ENCODE measurements around the gene DBNL.

DNA sequence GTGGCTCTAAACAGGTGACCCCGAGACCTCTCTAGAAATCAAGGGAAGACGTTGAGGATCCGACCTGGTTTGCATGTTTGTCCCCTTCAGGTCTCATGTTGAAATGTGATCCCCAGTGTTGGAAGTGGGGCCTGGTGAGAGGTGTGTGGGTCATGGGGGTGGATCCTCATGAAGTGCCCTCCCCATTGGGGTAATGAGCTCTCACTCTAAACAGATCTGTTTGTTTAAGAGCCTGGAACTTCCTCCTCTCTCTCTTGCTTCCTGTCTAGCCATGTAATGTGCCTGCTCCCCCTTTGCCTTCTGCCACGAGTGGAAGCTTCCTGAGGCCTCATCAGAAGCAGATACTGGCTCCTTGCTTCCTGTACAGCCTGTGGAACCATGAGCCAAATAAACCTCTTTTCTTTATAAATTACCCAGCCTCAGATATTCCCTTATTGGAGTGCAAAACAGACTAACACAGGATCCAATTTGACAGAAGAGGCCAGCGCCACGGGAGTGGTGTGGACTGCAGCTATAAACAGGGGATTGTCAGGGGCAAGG, 48.7 kb downstream of the DBNL start:
- TF ChIP-seq KDM1A (IDR thresholded peaks at IDR 0.05; ENCODE audit: low read depth): no peak
- TF ChIP-seq NR3C1 (IDR thresholded peaks at IDR 0.05): no peak
- no peak for TF ChIP-seq RNF2 (IDR thresholded peaks at IDR 0.05; ENCODE audit: borderline replicate concordance, low read depth)
- no peak for TF ChIP-seq CTCF (IDR thresholded peaks at IDR 0.05)
- no peak for TF ChIP-seq POLR2A (IDR thresholded peaks at IDR 0.05; ENCODE audit: low read length)

All from A549 (cell line).